SU-DHL-6 (cell line): ENCODE results near the gene KRT2.

ENCODE experiments used
- H2AFZ ChIP-seq: fragments of 200-600 bp; sonication (generic); 2 replicates; pipeline ENCODE4 v1.6.1; 2014; ENCODE audit warnings: low read depth, mild to moderate bottlenecking, moderate library complexity, mixed read lengths, antibody characterized with exemption, low read length; ENCODE audit not compliant: severe bottlenecking
- H3F3A ChIP-seq: fragments of 200-600 bp; shearing (Covaris generic); 2 replicates; pipeline ENCODE4 v1.6.0; 2016; ENCODE audit warnings: antibody characterized with exemption, mild to moderate bottlenecking; ENCODE audit not compliant: insufficient read depth
- H3K27ac ChIP-seq: fragments of 200-600 bp; sonication (generic); 2 replicates; pipeline ENCODE4 v1.5.1; 2016; ENCODE audit warnings: low read depth, mild to moderate bottlenecking, low read length, moderate library complexity, mixed read lengths
- H3K27me3 ChIP-seq: fragments of 200-600 bp; sonication (generic), shearing (Covaris generic); 2 replicates; pipeline ENCODE4 v1.6.0; 2014; ENCODE audit warnings: mild to moderate bottlenecking, low read length
- H3K36me3 ChIP-seq: fragments of 200-600 bp; sonication (generic); 2 replicates; pipeline ENCODE4 v1.6.1; 2014; ENCODE audit warnings: mild to moderate bottlenecking, low read length, mixed read lengths
- H3K4me2 ChIP-seq: fragments of 300-600, 200-600 bp; shearing (Covaris generic), sonication (generic); 2 replicates; pipeline ENCODE4 v1.6.0; 2014; ENCODE audit warnings: low read length, low read depth, mild to moderate bottlenecking; ENCODE audit not compliant: poor library complexity, severe bottlenecking
- H3K4me3 ChIP-seq: fragments of 200-600 bp; sonication (generic); 2 replicates; pipeline ENCODE4 v1.5.1; 2014; ENCODE audit warnings: antibody characterized with exemption, low read length, mild to moderate bottlenecking, mixed read lengths; ENCODE audit not compliant: insufficient read depth, poor library complexity, severe bottlenecking
- H3K79me2 ChIP-seq: fragments of 200-600 bp; sonication (generic); 2 replicates; pipeline ENCODE4 v1.6.1; 2014; ENCODE audit warnings: mild to moderate bottlenecking, low read length, moderate library complexity; ENCODE audit not compliant: insufficient read depth
- H3K9ac ChIP-seq: fragments of 200-600 bp; sonication (generic); 2 replicates; pipeline ENCODE4 v1.7.0; 2014; ENCODE audit warnings: mild to moderate bottlenecking, low read length
- H3K9me2 ChIP-seq: fragments of 200-600 bp; sonication (generic); replicated peaks from 2 replicates; pipeline ENCODE4 v1.6.1; 2014; ENCODE audit warnings: low read length; ENCODE audit not compliant: insufficient read depth
- H3K9me3 ChIP-seq: fragments of 200-600 bp; sonication (generic); 2 replicates; pipeline ENCODE4 v1.6.1; 2014; ENCODE audit warnings: low read length, mixed read lengths; ENCODE audit not compliant: insufficient read depth
- H4K20me1 ChIP-seq: fragments of 200-600 bp; sonication (generic); 2 replicates; pipeline ENCODE4 v1.6.1; 2014; ENCODE audit warnings: low read depth, mild to moderate bottlenecking, antibody characterized with exemption, low read length, moderate library complexity, mixed read lengths
- CTCF ChIP-seq: fragments of 200-600 bp; sonication (generic); IDR thresholded peaks from one replicate; pipeline ENCODE4 v1.5.1; 2017; ENCODE audit warnings: antibody characterized with exemption, mild to moderate bottlenecking, low read length, moderate library complexity; ENCODE audit not compliant: insufficient read depth, poor library complexity, severe bottlenecking
- EZH2phosphoT487 ChIP-seq: fragments of 200-600 bp; sonication (generic), shearing (Covaris generic); conservative IDR thresholded peaks from 2 replicates; pipeline ENCODE4 v1.6.1; 2018; ENCODE audit warnings: mild to moderate bottlenecking, antibody characterized with exemption, low read length, moderate library complexity, mixed read lengths

The KRT2 gene

GRCh38 chr12:52622349-52622748 lies 29.7 kb downstream of the KRT2 start:
- Histone ChIP-seq H3K4me3 (no peak overlapping the region), H3K79me2 (no peaks in the 10 kb centered on the region), H3K9me3 (no peaks in the 10 kb centered on the region), H4K20me1 (no peaks in the 10 kb centered on the region), H3K4me2 (no peak overlapping the region), H3K9ac (no peak overlapping the region), H2AFZ (no peak overlapping the region), H3K9me2 (no peaks in the 10 kb centered on the region), H3K36me3 (no peaks in the 10 kb centered on the region), H3K27me3 (no peaks in the 10 kb centered on the region), H3K27ac (no peak overlapping the region), H3F3A (no peaks in the 10 kb centered on the region)
- TF ChIP-seq EZH2phosphoT487 (no peak), CTCF (no peak)

- Histone ChIP-seq H4K20me1 (no peaks in the 10 kb centered on the region), H3K9ac (no peak overlapping the region), H3K27me3 (no peaks in the 10 kb centered on the region), H3K9me3 (no peaks in the 10 kb centered on the region), H3F3A (no peaks in the 10 kb centered on the region), H3K27ac (no peak overlapping the region), H3K4me3 (no peak overlapping the region), H3K9me2 (no peaks in the 10 kb centered on the region), H3K36me3 (no peaks in the 10 kb centered on the region), H3K4me2 (no peak overlapping the region), H2AFZ (no peak overlapping the region), H3K79me2 (no peaks in the 10 kb centered on the region)
- TF ChIP-seq EZH2phosphoT487 = no peak
Observed at GRCh38 chr12:52618866-52619265, 33.1 kb downstream of the KRT2 start.

- no peak within 1 kb of the TSS for H3K4me3 ChIP-seq
- H4K20me1 ChIP-seq = no peaks in the 10 kb centered on the region
- no peaks in the 10 kb centered on the region for H3K9me3 ChIP-seq
- H3K4me2 ChIP-seq = no peak within 1 kb of the TSS
- H3F3A ChIP-seq = no peaks in the 10 kb centered on the region
- no peaks in the 10 kb centered on the region for H3K79me2 ChIP-seq
- H3K27me3 ChIP-seq = no peaks in the 10 kb centered on the region
- TF ChIP-seq CTCF (no peak), EZH2phosphoT487 (no peak)
- no peaks in the 10 kb centered on the region for H3K36me3 ChIP-seq
- H3K9me2 ChIP-seq = no peaks in the 10 kb centered on the region
- no peak within 1 kb of the TSS for H2AFZ ChIP-seq
- H3K27ac ChIP-seq = no peak within 1 kb of the TSS
- no peak within 1 kb of the TSS for H3K9ac ChIP-seq
Observed at GRCh38 chr12:52618216-52618615, 33.8 kb downstream of the KRT2 start, which contains the start of gene KRT73. Gene KRT73 (minus strand): TSS chr12:52618559. CDS start chr12:52618524, 35 bp downstream.

GRCh38 chr12:52617403-52617785 lies 34.6 kb downstream of the KRT2 start:
- no peaks in the 10 kb centered on the region for H4K20me1 ChIP-seq
- no peaks in the 10 kb centered on the region for H3K9me3 ChIP-seq
- no peaks in the 10 kb centered on the region for H3K9me2 ChIP-seq
- H3K4me3 ChIP-seq = no peak overlapping the region
- H3K9ac ChIP-seq = no peak overlapping the region
- no peaks in the 10 kb centered on the region for H3F3A ChIP-seq
- no peak overlapping the region for H3K4me2 ChIP-seq
- TF ChIP-seq EZH2phosphoT487 = no peak
- TF ChIP-seq CTCF = no peak
- no peaks in the 10 kb centered on the region for H3K27me3 ChIP-seq
- H3K79me2 ChIP-seq = no peaks in the 10 kb centered on the region
- no peak overlapping the region for H2AFZ ChIP-seq
- no peak overlapping the region for H3K27ac ChIP-seq
- H3K36me3 ChIP-seq = no peaks in the 10 kb centered on the region
